Measurements from ENCODE around the gene FAM3A.
"Not testable (repeated sequence)": the region's sequence is repeated elsewhere in the genome, so short reads cannot be mapped to it uniquely, and the experiment has no call there.

FAM3A gene

GRCh38 chrX:154515966-154516655, at the start of gene FAM3A:
Gene FAM3A (minus strand): TSS chrX:154516232. CDS start chrX:154515772, 460 bp downstream.
- DNase-seq, result peak; percentile 95

- DNase-seq, result not testable (repeated sequence)
Observed at GRCh38 chrX:154562295-154562694, 46.3 kb upstream of the FAM3A start.

GRCh38 chrX:154560326-154560725, 44.3 kb upstream of the FAM3A start:
- DNase-seq, result not testable (repeated sequence)

GRCh38 chrX:154558896-154559295, 42.9 kb upstream of the FAM3A start:
- not testable (repeated sequence) for DNase-seq

- not testable (repeated sequence) for DNase-seq
Observed at GRCh38 chrX:154558060-154558690, 42.1 kb upstream of the FAM3A start.

GRCh38 chrX:154552112-154552806, 36.2 kb upstream of the FAM3A start:
- not testable (repeated sequence) for DNase-seq

GRCh38 chrX:154549766-154550165, 33.7 kb upstream of the FAM3A start:
- no peak for DNase-seq

- no peak for DNase-seq
Observed at GRCh38 chrX:154548028-154548316, 31.9 kb upstream of the FAM3A start.

GRCh38 chrX:154547245-154548027, 31.4 kb upstream of the FAM3A start, which contains the start of gene IKBKG:
Gene IKBKG (plus strand): TSS chrX:154547620. CDS start chrX:154552003, 4,383 bp downstream.
- DNase-seq, result peak; percentile 94

GRCh38 chrX:154546354-154547244, 30.6 kb upstream of the FAM3A start, which contains the start of gene G6PD:
Gene G6PD (minus strand): TSS chrX:154546846. CDS start chrX:154546155, 691 bp downstream.
- peak; percentile 91 for DNase-seq

GRCh38 chrX:154545673-154546274, 29.7 kb upstream of the FAM3A start:
- no peak for DNase-seq

GRCh38 chrX:154542723-154543424, 26.8 kb upstream of the FAM3A start:
- peak; percentile 75 for DNase-seq

GRCh38 chrX:154541896-154542722, 26.1 kb upstream of the FAM3A start:
- peak; percentile 79 for DNase-seq

GRCh38 chrX:154541589-154541895, 25.5 kb upstream of the FAM3A start:
- no peak for DNase-seq

- DNase-seq, result no peak
Observed at GRCh38 chrX:154540897-154541535, 25.0 kb upstream of the FAM3A start.

GRCh38 chrX:154540365-154540764, 24.3 kb upstream of the FAM3A start:
- not testable (repeated sequence) for DNase-seq

GRCh38 chrX:154539077-154539476, 23.0 kb upstream of the FAM3A start:
- no peak for DNase-seq

GRCh38 chrX:154535892-154536291, 19.9 kb upstream of the FAM3A start:
- DNase-seq, result no peak

- DNase-seq, result peak; percentile 98
Observed at GRCh38 chrX:154534526-154535322, 18.7 kb upstream of the FAM3A start.
